HEK293 (cell line): ENCODE results near the gene C1orf74.

Source experiments
- ELK4 ChIP-seq: IDR thresholded peaks from 2 replicates; pipeline ENCODE4 v1.6.1; 2011; ENCODE audit warnings: mild to moderate bottlenecking, low read depth, low read length, borderline replicate concordance
- FEZF1 ChIP-seq: fragments of 450-650 bp; formaldehyde crosslinking; IDR thresholded peaks from 2 replicates; pipeline ENCODE4 v1.5.1; 2016; ENCODE audit warnings: missing biosample characterization, missing genetic modification characterization
- KLF10 ChIP-seq: fragments of 450-650 bp; IDR thresholded peaks from 2 replicates; pipeline ENCODE4 v1.5.1; 2018; ENCODE audit warnings: missing biosample characterization, mild to moderate bottlenecking, missing genetic modification characterization
- KLF16 ChIP-seq: fragments of 450-650 bp; formaldehyde crosslinking; IDR thresholded peaks from 2 replicates; pipeline ENCODE4 v1.5.1; 2017; ENCODE audit warnings: missing biosample characterization, missing genetic modification characterization
- KLF7 ChIP-seq: fragments of 450-650 bp; formaldehyde crosslinking; IDR thresholded peaks from 2 replicates; pipeline ENCODE4 v1.5.1; 2016; ENCODE audit warnings: missing biosample characterization, missing genetic modification characterization, borderline replicate concordance
- KLF9 ChIP-seq: fragments of 450-650 bp; formaldehyde crosslinking; IDR thresholded peaks from 2 replicates; pipeline ENCODE4 v1.5.1; 2016; ENCODE audit warnings: missing biosample characterization, missing genetic modification characterization, low read depth
- OVOL3 ChIP-seq: fragments of 450-650 bp; formaldehyde crosslinking; IDR thresholded peaks from 2 replicates; pipeline ENCODE4 v1.5.1; 2016; ENCODE audit warnings: missing biosample characterization, missing genetic modification characterization
- REPIN1 ChIP-seq: fragments of 450-650 bp; formaldehyde crosslinking; IDR thresholded peaks from 2 replicates; pipeline ENCODE4 v1.5.1; 2017; ENCODE audit warnings: missing biosample characterization, missing genetic modification characterization, low read depth
- SCRT1 ChIP-seq: fragments of 450-650 bp; formaldehyde crosslinking; IDR thresholded peaks from 2 replicates; pipeline ENCODE4 v1.5.1; 2016; ENCODE audit warnings: missing biosample characterization, missing genetic modification characterization, borderline replicate concordance
- SP3 ChIP-seq: fragments of 450-650 bp; formaldehyde crosslinking; IDR thresholded peaks from 2 replicates; pipeline ENCODE4 v1.5.1; 2016; ENCODE audit warnings: missing biosample characterization, missing genetic modification characterization
- ZFHX2 ChIP-seq: fragments of 450-650 bp; formaldehyde crosslinking; conservative IDR thresholded peaks from 2 replicates; pipeline ENCODE4 v1.5.1; 2016; ENCODE audit warnings: missing biosample characterization, missing genetic modification characterization
- ZFP69B ChIP-seq: fragments of 450-650 bp; formaldehyde crosslinking; IDR thresholded peaks from 2 replicates; pipeline ENCODE4 v1.5.1; 2016; ENCODE audit warnings: missing biosample characterization, missing genetic modification characterization
- ZNF239 ChIP-seq: fragments of 450-650 bp; formaldehyde crosslinking; IDR thresholded peaks from 2 replicates; pipeline ENCODE4 v1.5.1; 2016; ENCODE audit warnings: missing biosample characterization, missing genetic modification characterization
- ZNF24 ChIP-seq: fragments of 450-650 bp; formaldehyde crosslinking; IDR thresholded peaks from 2 replicates; pipeline ENCODE4 v1.5.1; 2016; ENCODE audit warnings: missing biosample characterization, missing genetic modification characterization
- ZNF311 ChIP-seq: fragments of 450-650 bp; formaldehyde crosslinking; IDR thresholded peaks from 2 replicates; pipeline ENCODE4 v1.5.1; 2017; ENCODE audit warnings: missing biosample characterization, missing genetic modification characterization, borderline replicate concordance
- ZNF391 ChIP-seq: fragments of 450-650 bp; formaldehyde crosslinking; IDR thresholded peaks from 2 replicates; pipeline ENCODE4 v1.5.1; 2016; ENCODE audit warnings: low read depth, missing biosample characterization, missing genetic modification characterization, borderline replicate concordance
- ZNF416 ChIP-seq: fragments of 450-650 bp; formaldehyde crosslinking; IDR thresholded peaks from 2 replicates; pipeline ENCODE4 v1.5.1; 2016; ENCODE audit warnings: missing biosample characterization, missing genetic modification characterization
- ZNF423 ChIP-seq: fragments of 450-650 bp; formaldehyde crosslinking; IDR thresholded peaks from 2 replicates; pipeline ENCODE4 v1.5.1; 2016; ENCODE audit warnings: missing biosample characterization, missing genetic modification characterization
- ZNF501 ChIP-seq: fragments of 450-650 bp; formaldehyde crosslinking; IDR thresholded peaks from 2 replicates; pipeline ENCODE4 v1.5.1; 2016; ENCODE audit warnings: missing biosample characterization, missing genetic modification characterization
- ZNF529 ChIP-seq: fragments of 450-650 bp; formaldehyde crosslinking; IDR thresholded peaks from 2 replicates; pipeline ENCODE4 v1.5.1; 2017; ENCODE audit warnings: missing genetic modification characterization, missing biosample characterization; ENCODE audit not compliant: insufficient replicate concordance
- ZNF561 ChIP-seq: fragments of 450-650 bp; IDR thresholded peaks from 2 replicates; pipeline ENCODE4 v1.5.1; 2018; ENCODE audit warnings: missing biosample characterization, missing genetic modification characterization, borderline replicate concordance
- ZNF623 ChIP-seq: fragments of 450-650 bp; formaldehyde crosslinking; IDR thresholded peaks from 2 replicates; pipeline ENCODE4 v1.5.1; 2016; ENCODE audit warnings: missing biosample characterization, missing genetic modification characterization
- ZNF626 ChIP-seq: fragments of 450-650 bp; sonication (Bioruptor Pico); formaldehyde crosslinking; IDR thresholded peaks from 2 replicates; pipeline ENCODE4 v1.5.1; 2018; ENCODE audit warnings: missing biosample characterization, missing genetic modification characterization, inconsistent platforms
- ZNF677 ChIP-seq: fragments of 450-650 bp; IDR thresholded peaks from 2 replicates; pipeline ENCODE4 v1.5.0; 2018; ENCODE audit warnings: missing biosample characterization, mild to moderate bottlenecking, missing genetic modification characterization, moderate library complexity
- ZNF837 ChIP-seq: fragments of 450-650 bp; formaldehyde crosslinking; IDR thresholded peaks from 2 replicates; pipeline ENCODE4 v1.5.1; 2016; ENCODE audit warnings: missing biosample characterization, missing genetic modification characterization
- ZSCAN5A ChIP-seq: fragments of 450-650 bp; formaldehyde crosslinking; IDR thresholded peaks from 2 replicates; pipeline ENCODE4 v1.5.1; 2016; ENCODE audit warnings: missing biosample characterization, missing genetic modification characterization
- TF ChIP-seq, protein P1 (sequence below): fragments of 450-650 bp; IDR thresholded peaks from 2 replicates; pipeline ENCODE4 v1.5.1; 2018; ENCODE audit warnings: missing biosample characterization, mild to moderate bottlenecking, missing genetic modification characterization
- TF ChIP-seq, protein P2 (sequence below): fragments of 450-650 bp; formaldehyde crosslinking; IDR thresholded peaks from 2 replicates; pipeline ENCODE4 v1.5.1; 2017; ENCODE audit warnings: missing biosample characterization, missing genetic modification characterization
- TF ChIP-seq, protein P3 (sequence below): fragments of 450-650 bp; formaldehyde crosslinking; IDR thresholded peaks from 2 replicates; pipeline ENCODE4 v1.5.1; 2017; ENCODE audit warnings: missing biosample characterization, missing genetic modification characterization
- TF ChIP-seq, protein P4 (sequence below): fragments of 450-650 bp; formaldehyde crosslinking; IDR thresholded peaks from 2 replicates; pipeline ENCODE4 v1.5.1; 2016; ENCODE audit warnings: missing biosample characterization, missing genetic modification characterization

Gene C1orf74

DNA sequence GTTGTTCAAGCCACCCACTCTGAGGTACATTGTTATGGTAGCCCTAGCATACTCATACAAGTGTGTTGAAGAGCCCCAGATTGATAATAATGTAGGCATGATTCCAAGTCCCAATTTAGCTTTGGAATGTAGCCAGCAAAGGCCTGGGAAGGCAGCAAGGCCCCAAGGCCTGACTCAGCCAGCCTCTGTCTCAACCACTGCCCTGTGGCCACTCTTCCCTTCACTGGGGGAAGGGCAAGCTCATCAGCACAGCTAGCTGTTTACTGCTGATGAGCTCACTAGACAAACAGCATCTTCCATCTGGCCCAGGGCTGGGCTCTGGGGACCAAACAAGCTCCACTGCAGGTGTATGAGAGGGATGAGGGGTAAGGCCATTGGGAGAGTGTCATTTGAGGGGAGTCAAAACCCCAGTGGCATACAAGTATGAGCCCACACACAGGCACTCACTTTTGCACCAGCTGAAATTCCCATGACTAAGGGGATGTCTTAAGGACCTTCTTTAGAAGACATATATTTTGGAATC, 23.8 kb upstream of the C1orf74 start (continued):
- no peak for TF ChIP-seq ZNF677
- TF ChIP-seq KLF9 = no peak
- no peak for TF ChIP-seq ZNF501 (tag by site-specific recombination)
- no peak for TF ChIP-seq FEZF1 (tag by site-specific recombination)
- TF ChIP-seq ZNF24 (tag by site-specific recombination) = peak; percentile 70; the same call in 1 of the 2 replicates
- TF ChIP-seq ZNF239 (tag by site-specific recombination) = no peak
- TF ChIP-seq ZFP69B = no peak
- no peak for TF ChIP-seq REPIN1 (tag by site-specific recombination)
- TF ChIP-seq KLF10 (tag by site-specific recombination) = no peak
- TF ChIP-seq OVOL3 (tag by site-specific recombination) = no peak
- no peak for TF ChIP-seq ZNF391
- TF ChIP-seq KLF16 (tag by site-specific recombination) = 0 out of 2 replicates have a peak, but pooled peaks have one; percentile 36
- no peak for TF ChIP-seq ZNF837
- TF ChIP-seq ZNF561 = 0 out of 2 replicates have a peak, but pooled peaks have one; percentile 15
- TF ChIP-seq ZNF311 (tag by site-specific recombination) = no peak
- no peak for TF ChIP-seq ZSCAN5A (tag by site-specific recombination)
- no peak; the same call in none of the 2 replicates for TF ChIP-seq ZNF623 (tag by site-specific recombination)
- no peak for TF ChIP-seq ZNF626 (tag by site-specific recombination)
- no peak for TF ChIP-seq KLF7 (tag by site-specific recombination)
- no peak for TF ChIP-seq ELK4
- no peak for TF ChIP-seq ZNF416 (tag by site-specific recombination)
- TF ChIP-seq, protein P1, sequence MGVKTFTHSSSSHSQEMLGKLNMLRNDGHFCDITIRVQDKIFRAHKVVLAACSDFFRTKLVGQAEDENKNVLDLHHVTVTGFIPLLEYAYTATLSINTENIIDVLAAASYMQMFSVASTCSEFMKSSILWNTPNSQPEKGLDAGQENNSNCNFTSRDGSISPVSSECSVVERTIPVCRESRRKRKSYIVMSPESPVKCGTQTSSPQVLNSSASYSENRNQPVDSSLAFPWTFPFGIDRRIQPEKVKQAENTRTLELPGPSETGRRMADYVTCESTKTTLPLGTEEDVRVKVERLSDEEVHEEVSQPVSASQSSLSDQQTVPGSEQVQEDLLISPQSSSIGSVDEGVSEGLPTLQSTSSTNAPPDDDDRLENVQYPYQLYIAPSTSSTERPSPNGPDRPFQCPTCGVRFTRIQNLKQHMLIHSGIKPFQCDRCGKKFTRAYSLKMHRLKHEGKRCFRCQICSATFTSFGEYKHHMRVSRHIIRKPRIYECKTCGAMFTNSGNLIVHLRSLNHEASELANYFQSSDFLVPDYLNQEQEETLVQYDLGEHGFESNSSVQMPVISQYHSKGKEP = no peak
- TF ChIP-seq SCRT1 (tag by site-specific recombination) = no peak
- TF ChIP-seq, protein P2, sequence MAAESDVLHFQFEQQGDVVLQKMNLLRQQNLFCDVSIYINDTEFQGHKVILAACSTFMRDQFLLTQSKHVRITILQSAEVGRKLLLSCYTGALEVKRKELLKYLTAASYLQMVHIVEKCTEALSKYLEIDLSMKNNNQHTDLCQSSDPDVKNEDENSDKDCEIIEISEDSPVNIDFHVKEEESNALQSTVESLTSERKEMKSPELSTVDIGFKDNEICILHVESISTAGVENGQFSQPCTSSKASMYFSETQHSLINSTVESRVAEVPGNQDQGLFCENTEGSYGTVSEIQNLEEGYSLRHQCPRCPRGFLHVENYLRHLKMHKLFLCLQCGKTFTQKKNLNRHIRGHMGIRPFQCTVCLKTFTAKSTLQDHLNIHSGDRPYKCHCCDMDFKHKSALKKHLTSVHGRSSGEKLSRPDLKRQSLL = no peak
- TF ChIP-seq, protein P3, sequence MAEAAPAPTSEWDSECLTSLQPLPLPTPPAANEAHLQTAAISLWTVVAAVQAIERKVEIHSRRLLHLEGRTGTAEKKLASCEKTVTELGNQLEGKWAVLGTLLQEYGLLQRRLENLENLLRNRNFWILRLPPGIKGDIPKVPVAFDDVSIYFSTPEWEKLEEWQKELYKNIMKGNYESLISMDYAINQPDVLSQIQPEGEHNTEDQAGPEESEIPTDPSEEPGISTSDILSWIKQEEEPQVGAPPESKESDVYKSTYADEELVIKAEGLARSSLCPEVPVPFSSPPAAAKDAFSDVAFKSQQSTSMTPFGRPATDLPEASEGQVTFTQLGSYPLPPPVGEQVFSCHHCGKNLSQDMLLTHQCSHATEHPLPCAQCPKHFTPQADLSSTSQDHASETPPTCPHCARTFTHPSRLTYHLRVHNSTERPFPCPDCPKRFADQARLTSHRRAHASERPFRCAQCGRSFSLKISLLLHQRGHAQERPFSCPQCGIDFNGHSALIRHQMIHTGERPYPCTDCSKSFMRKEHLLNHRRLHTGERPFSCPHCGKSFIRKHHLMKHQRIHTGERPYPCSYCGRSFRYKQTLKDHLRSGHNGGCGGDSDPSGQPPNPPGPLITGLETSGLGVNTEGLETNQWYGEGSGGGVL (tag by site-specific recombination) = no peak
- TF ChIP-seq SP3 (tag by site-specific recombination) = no peak
- no peak for TF ChIP-seq ZFHX2
- TF ChIP-seq, protein P4, sequence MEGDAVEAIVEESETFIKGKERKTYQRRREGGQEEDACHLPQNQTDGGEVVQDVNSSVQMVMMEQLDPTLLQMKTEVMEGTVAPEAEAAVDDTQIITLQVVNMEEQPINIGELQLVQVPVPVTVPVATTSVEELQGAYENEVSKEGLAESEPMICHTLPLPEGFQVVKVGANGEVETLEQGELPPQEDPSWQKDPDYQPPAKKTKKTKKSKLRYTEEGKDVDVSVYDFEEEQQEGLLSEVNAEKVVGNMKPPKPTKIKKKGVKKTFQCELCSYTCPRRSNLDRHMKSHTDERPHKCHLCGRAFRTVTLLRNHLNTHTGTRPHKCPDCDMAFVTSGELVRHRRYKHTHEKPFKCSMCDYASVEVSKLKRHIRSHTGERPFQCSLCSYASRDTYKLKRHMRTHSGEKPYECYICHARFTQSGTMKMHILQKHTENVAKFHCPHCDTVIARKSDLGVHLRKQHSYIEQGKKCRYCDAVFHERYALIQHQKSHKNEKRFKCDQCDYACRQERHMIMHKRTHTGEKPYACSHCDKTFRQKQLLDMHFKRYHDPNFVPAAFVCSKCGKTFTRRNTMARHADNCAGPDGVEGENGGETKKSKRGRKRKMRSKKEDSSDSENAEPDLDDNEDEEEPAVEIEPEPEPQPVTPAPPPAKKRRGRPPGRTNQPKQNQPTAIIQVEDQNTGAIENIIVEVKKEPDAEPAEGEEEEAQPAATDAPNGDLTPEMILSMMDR (tag by site-specific recombination) = no peak
- no peak for TF ChIP-seq ZNF423
- no peak for TF ChIP-seq ZNF529
- TF ChIP-seq, all 188 proteins: peak for 32
